Lung (tissue), 12 donors: ENCODE results near the gene LRRC27. TPM values are rescaled to one million over a fixed set of nuclear protein-coding genes. Genes with fewer than 3 reads are reported as not detected.

ENCODE experiments used
- ATAC-seq: fragments of 200-7000 bp; cut with Tn5 transposase; one replicate; pipeline ENCODE4 v1.9.1; 2020; ENCODE audit warnings: moderate number of reproducible peaks; ENCODE audit not compliant: insufficient read depth, low FRiP score
- DNase-seq, 3 donors: peaks; one replicate each; pipeline ENCODE4 v3.0.0-alpha.2; 2013 to 2017
- H3K27ac ChIP-seq, 2 donors: one replicate each; pipeline ENCODE4 v1.5.1; 2013; ENCODE audit warnings: mild to moderate bottlenecking in 2 of 2, moderate library complexity in 2 of 2, control low read depth in 1 of 2, inconsistent platforms in 1 of 2, low read depth in 1 of 2, low read length in 1 of 2
- H3K27me3 ChIP-seq, 3 donors: one replicate each; pipeline ENCODE4 v1.5.1; 2013; ENCODE audit warnings: low read length in 2 of 3; ENCODE audit not compliant: control insufficient read depth in 3 of 3, insufficient read depth in 3 of 3
- H3K36me3 ChIP-seq, 4 donors: one replicate each; pipeline ENCODE4 v1.5.1; 2013; ENCODE audit warnings: low read length in 4 of 4, mild to moderate bottlenecking in 1 of 4, moderate library complexity in 1 of 4; ENCODE audit not compliant: control insufficient read depth in 4 of 4, insufficient read depth in 4 of 4
- H3K4me1 ChIP-seq, 5 donors: one replicate each; pipeline ENCODE4 v1.5.1; 2013; ENCODE audit warnings: low read length in 5 of 5, mild to moderate bottlenecking in 2 of 5, moderate library complexity in 1 of 5; ENCODE audit not compliant: control insufficient read depth in 5 of 5, insufficient read depth in 5 of 5
- H3K4me3 ChIP-seq: one replicate; pipeline ENCODE4 v1.5.1; 2013; ENCODE audit warnings: mild to moderate bottlenecking, control low read depth, moderate library complexity
- H3K9ac ChIP-seq, 2 donors: one replicate each; pipeline ENCODE4 v1.5.1; 2013; ENCODE audit warnings: low read length in 2 of 2, control low read depth in 1 of 2; ENCODE audit not compliant: insufficient read depth in 1 of 2
- H3K9me3 ChIP-seq, 4 donors: one replicate each; pipeline ENCODE4 v1.5.1; 2013; ENCODE audit warnings: low read length in 3 of 4, mild to moderate bottlenecking in 1 of 4, moderate library complexity in 1 of 4; ENCODE audit not compliant: control insufficient read depth in 4 of 4, insufficient read depth in 3 of 4
- CTCF ChIP-seq: IDR thresholded peaks from 2 replicates; pipeline ENCODE4 v1.5.1; 2012; ENCODE audit warnings: mild to moderate bottlenecking; ENCODE audit errors: control extremely low read depth, extremely low read depth
- WGBS, 2 donors: extraction: QIAGEN DNeasy Blood & Tissue Kit; methylation state at CpG; one replicate each; pipeline ENCODE4 v1.1.7; 2013; 5-methylcytosine and 5-hydroxymethylcytosine counted together
- polyA plus RNA-seq, 2 donors: library from polyadenylated mRNA; stranded (reverse); fragments of 200-250 nt; gene quantifications; one replicate each; pipeline ENCODE4 v1.2.1, GENCODE V29; 2013
- total RNA-seq, 2 donors: library from RNA; depleted of rRNA in 1 of 2; stranded (reverse); fragments of >200 nt in 1 of 2; gene quantifications; one replicate each; pipeline ENCODE4 v1.2.1, GENCODE V29; 2014 to 2021
- donor health status: control.
- donor health status: control.
- donor health status: Bipolar disorder and iron deficiency.
- donor health status: healthy.
- donor health status: DM: yes; HTN: yes; CAD: no.

Gene LRRC27
- total and polyA plus RNA-seq, 4 donors: 5.8 to 25.5 (median 17.2) TPM

- WGBS, 2 donors: 73 to 87% methylated on average over 10 of the region's 10 CpGs
- DNase-seq (no peak), ATAC-seq (no peak)
Measured at GRCh38 chr10:132300582-132300981, 31.4 kb upstream of the LRRC27 start.

GRCh38 chr10:132301371-132302330, 30.3 kb upstream of the LRRC27 start:
- H3K9ac ChIP-seq: no peak overlapping the region
- no peak for TF ChIP-seq CTCF
- no peak for DNase-seq
- peaks cover 0 to 10% (median 4%) of the 10 kb centered on the region in 3 donors for H3K27me3 ChIP-seq
- ATAC-seq: no peak
- peaks cover 0 to 7% (median 2%) of the 10 kb centered on the region in 5 donors for H3K4me1 ChIP-seq
- H3K4me3 ChIP-seq: no peak overlapping the region
- H3K9me3 ChIP-seq: no peaks in the 10 kb centered on the region
- H3K36me3 ChIP-seq: no peaks in the 10 kb centered on the region
- no peak overlapping the region for H3K27ac ChIP-seq
- 91 to 92% methylated on average over 38 of the region's 38 CpGs for WGBS, 2 donors

More at GRCh38 chr10:132300582-132300981, 31.4 kb upstream of the LRRC27 start:
- no peak overlapping the region for H3K4me3 ChIP-seq
- H3K27ac ChIP-seq: no peak overlapping the region
- no peak for TF ChIP-seq CTCF
- H3K9ac ChIP-seq: no peak overlapping the region
- H3K4me1 ChIP-seq: peaks cover 0 to 7% (median 2%) of the 10 kb centered on the region in 5 donors
- H3K36me3 ChIP-seq: no peaks in the 10 kb centered on the region
- H3K27me3 ChIP-seq: peaks cover 0 to 3% (median 1%) of the 10 kb centered on the region in 3 donors
- H3K9me3 ChIP-seq: no peaks in the 10 kb centered on the region

GRCh38 chr10:132302421-132303310, 29.3 kb upstream of the LRRC27 start:
- Histone ChIP-seq H3K4me3 (no peak overlapping the region), H3K27ac (no peak overlapping the region), H3K4me1 (peaks cover 0 to 14% (median 2%) of the 10 kb centered on the region in 5 donors), H3K36me3 (no peaks in the 10 kb centered on the region), H3K9ac (no peak overlapping the region), H3K9me3 (no peaks in the 10 kb centered on the region), H3K27me3 (peaks cover 0 to 11% (median 6%) of the 10 kb centered on the region in 3 donors)
- 92% methylated on average over 29 of the region's 29 CpGs for WGBS, 2 donors
- ATAC-seq (no peak), DNase-seq (no peak)
- no peak for TF ChIP-seq CTCF
